Upper lobe of left lung (tissue), 4 donors: Measurements from ENCODE around the gene ERG.

ENCODE experiments used
- POLR2A ChIP-seq, 4 donors: fragments of 450-650 bp; IDR thresholded peaks; one replicate each; pipeline ENCODE4 v1.5.1; 2016 to 2017; ENCODE audit warnings: antibody characterized with exemption in 4 of 4, mild to moderate bottlenecking in 2 of 4
- POLR2AphosphoS5 ChIP-seq, 2 donors: sonication (generic); formaldehyde crosslinking; IDR thresholded peaks; one replicate each; pipeline ENCODE4 v1.5.1; 2017; ENCODE audit warnings: antibody characterized with exemption in 2 of 2
- TF ChIP-seq, protein P1 (sequence below), 6 experiments: fragments of 450-650 bp in 4 of 6; fragments of 200-600 bp in 2 of 6; sonication (generic) in 2 of 6; IDR thresholded peaks; one replicate each; pipeline ENCODE4 v1.5.1; 2016 to 2019; ENCODE audit warnings: antibody characterized with exemption in 6 of 6

DNA sequence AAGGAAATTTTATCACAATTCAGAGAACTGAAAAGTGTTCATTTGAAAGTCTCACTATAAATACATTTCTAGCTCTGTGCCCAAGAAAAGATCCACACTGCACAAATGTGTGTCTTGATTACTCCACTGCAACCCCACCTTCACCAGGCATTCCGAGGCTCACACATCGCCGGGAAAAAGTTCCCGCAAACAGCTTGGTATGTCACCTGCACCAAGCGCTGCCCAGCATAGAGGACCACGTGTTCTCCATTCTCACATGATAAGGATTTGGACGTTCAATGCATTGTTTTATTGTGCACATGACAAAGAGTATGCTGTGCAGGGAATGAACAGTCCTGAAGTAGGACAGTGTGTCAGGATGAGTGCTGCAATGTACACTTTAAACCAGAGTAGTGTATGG, 70.1 kb downstream of the ERG start:
- TF ChIP-seq, protein P1, sequence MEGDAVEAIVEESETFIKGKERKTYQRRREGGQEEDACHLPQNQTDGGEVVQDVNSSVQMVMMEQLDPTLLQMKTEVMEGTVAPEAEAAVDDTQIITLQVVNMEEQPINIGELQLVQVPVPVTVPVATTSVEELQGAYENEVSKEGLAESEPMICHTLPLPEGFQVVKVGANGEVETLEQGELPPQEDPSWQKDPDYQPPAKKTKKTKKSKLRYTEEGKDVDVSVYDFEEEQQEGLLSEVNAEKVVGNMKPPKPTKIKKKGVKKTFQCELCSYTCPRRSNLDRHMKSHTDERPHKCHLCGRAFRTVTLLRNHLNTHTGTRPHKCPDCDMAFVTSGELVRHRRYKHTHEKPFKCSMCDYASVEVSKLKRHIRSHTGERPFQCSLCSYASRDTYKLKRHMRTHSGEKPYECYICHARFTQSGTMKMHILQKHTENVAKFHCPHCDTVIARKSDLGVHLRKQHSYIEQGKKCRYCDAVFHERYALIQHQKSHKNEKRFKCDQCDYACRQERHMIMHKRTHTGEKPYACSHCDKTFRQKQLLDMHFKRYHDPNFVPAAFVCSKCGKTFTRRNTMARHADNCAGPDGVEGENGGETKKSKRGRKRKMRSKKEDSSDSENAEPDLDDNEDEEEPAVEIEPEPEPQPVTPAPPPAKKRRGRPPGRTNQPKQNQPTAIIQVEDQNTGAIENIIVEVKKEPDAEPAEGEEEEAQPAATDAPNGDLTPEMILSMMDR (IDR thresholded peaks at IDR 0.05) = no peak
- no peak for TF ChIP-seq POLR2A (IDR thresholded peaks at IDR 0.05)
- TF ChIP-seq POLR2AphosphoS5 (IDR thresholded peaks at IDR 0.05) = no peak
